Neutrophil (primary cell): ENCODE results near the gene CHST11.

ENCODE experiments used
- H3K27ac ChIP-seq: fragments of 200-600 bp; sonication (generic); 2 replicates; pipeline ENCODE4 v1.5.1; 2016; ENCODE audit warnings: mild to moderate bottlenecking, moderate library complexity
- H3K27me3 ChIP-seq: fragments of 200-600 bp; sonication (generic); 2 replicates; pipeline ENCODE4 v1.6.0; 2016; ENCODE audit warnings: mild to moderate bottlenecking
- H3K36me3 ChIP-seq: fragments of 200-600 bp; sonication (generic); 2 replicates; pipeline ENCODE4 v1.5.1; 2017
- H3K4me1 ChIP-seq, 2 experiments: fragments of 200-600 bp in 1 of 2; sonication (generic) in 1 of 2; 1 replicate in 1 of 2; 2 replicates in 1 of 2; pipeline versions ENCODE4 v1.5.1 to v1.6.1; 2013 to 2016; ENCODE audit warnings: low read depth in 1 of 2, low read length in 1 of 2, mild to moderate bottlenecking in 1 of 2, moderate library complexity in 1 of 2; ENCODE audit not compliant: control insufficient read depth in 1 of 2, insufficient read depth in 1 of 2
- H3K4me3 ChIP-seq, 2 experiments: fragments of 200-600 bp in 1 of 2; sonication (generic) in 1 of 2; 1 replicate in 1 of 2; 2 replicates in 1 of 2; pipeline ENCODE4 v1.5.1; 2013 to 2016; ENCODE audit warnings: low read depth in 1 of 2, low read length in 1 of 2, mild to moderate bottlenecking in 1 of 2, moderate library complexity in 1 of 2
- H3K9me3 ChIP-seq: fragments of 200-600 bp; sonication (generic); 2 replicates; pipeline ENCODE4 v1.5.1; 2016
- CTCF ChIP-seq: fragments of 200-600 bp; sonication (generic); IDR thresholded peaks from 2 replicates; pipeline ENCODE4 v1.5.1; 2016; ENCODE audit warnings: antibody characterized with exemption

Gene CHST11

GRCh38 chr12:104480012-104480411 is 23.3 kb downstream of the CHST11 start:
- peaks cover 6% of the 10 kb centered on the region for H3K36me3 ChIP-seq
- H3K27ac ChIP-seq = no peak overlapping the region
- H3K4me1 ChIP-seq = peaks cover 44 to 56% of the 10 kb centered on the region in 2 experiments
- H3K9me3 ChIP-seq = no peaks in the 10 kb centered on the region
- H3K27me3 ChIP-seq = no peaks in the 10 kb centered on the region
- TF ChIP-seq CTCF = no peak
- no peak overlapping the region for H3K4me3 ChIP-seq

GRCh38 chr12:104480826-104481440 is 24.2 kb downstream of the CHST11 start:
- Histone ChIP-seq H3K4me3 (peak overlapping the region in 1 of 2 experiments; percentile 20), H3K36me3 (peaks cover 6% of the 10 kb centered on the region), H3K27ac (peak overlapping the region; percentile 72), H3K27me3 (no peaks in the 10 kb centered on the region), H3K4me1 (peaks cover 53 to 65% of the 10 kb centered on the region in 2 experiments), H3K9me3 (no peaks in the 10 kb centered on the region)
- TF ChIP-seq CTCF = no peak

GRCh38 chr12:104482113-104482512 is 25.4 kb downstream of the CHST11 start:
- no peak overlapping the region for H3K4me3 ChIP-seq
- no peak for TF ChIP-seq CTCF
- no peaks in the 10 kb centered on the region for H3K9me3 ChIP-seq
- H3K36me3 ChIP-seq = peaks cover 6% of the 10 kb centered on the region
- H3K4me1 ChIP-seq = peaks cover 54 to 68% of the 10 kb centered on the region in 2 experiments
- no peaks in the 10 kb centered on the region for H3K27me3 ChIP-seq
- H3K27ac ChIP-seq = no peak overlapping the region

- TF ChIP-seq CTCF = no peak
- Histone ChIP-seq H3K9me3 (no peaks in the 10 kb centered on the region), H3K4me1 (peaks cover 47 to 62% of the 10 kb centered on the region in 2 experiments), H3K36me3 (peaks cover 6% of the 10 kb centered on the region), H3K27ac (no peak overlapping the region), H3K27me3 (no peaks in the 10 kb centered on the region), H3K4me3 (no peak overlapping the region)
Observed at GRCh38 chr12:104482748-104483147, 26.0 kb downstream of the CHST11 start.

GRCh38 chr12:104484079-104484478 is 27.3 kb downstream of the CHST11 start:
- peaks cover 43 to 62% of the 10 kb centered on the region in 2 experiments for H3K4me1 ChIP-seq
- TF ChIP-seq CTCF = no peak

More at GRCh38 chr12:104484079-104484478, 27.3 kb downstream of the CHST11 start:
- Histone ChIP-seq H3K9me3 (no peaks in the 10 kb centered on the region), H3K27me3 (no peaks in the 10 kb centered on the region), H3K4me3 (no peak overlapping the region), H3K36me3 (peaks cover 6% of the 10 kb centered on the region), H3K27ac (no peak overlapping the region)
